PC-3 (cell line): ENCODE results near the gene COL27A1. TPM values are rescaled to one million over a fixed set of nuclear protein-coding genes. Genes with fewer than 3 reads are reported as not detected.

Experiments used
- ATAC-seq: fragments of 200-7000 bp; cut with Tn5 transposase; 2 replicates; pipeline ENCODE4 v1.9.1; 2020; ENCODE audit warnings: mild to moderate bottlenecking, moderate library complexity
- BruUV-seq: library from RNA; stranded (reverse); fragments of 400-500 nt; replicated peaks from 2 replicates; lab custom pipeline; 2021; lab: Mats Ljungman, UMichigan
- CTCF ChIA-PET: fragments of 300-600 bp; sonication (Branson Sonifier 250); formaldehyde crosslinking; loops from one replicate; lab custom pipeline; 2022; ENCODE audit warnings: antibody characterized with exemption; lab: Charles Lee
- POLR2A ChIA-PET: fragments of 300-600 bp; sonication (Branson Sonifier 250); formaldehyde crosslinking; loops from one replicate; lab custom pipeline; 2022; ENCODE audit warnings: antibody characterized with exemption; ENCODE audit not compliant: unreplicated experiment; lab: Charles Lee
- DNase-seq: peaks from one replicate; pipeline ENCODE4 v3.0.0-alpha.2; 2015
- H2AFZ ChIP-seq: fragments of 300-600 bp; sonication (generic); 2 replicates; pipeline ENCODE4 v1.6.0; 2016; ENCODE audit warnings: antibody characterized with exemption, low read length
- H3F3A ChIP-seq: fragments of 300-600 bp; sonication (generic); one replicate; pipeline ENCODE4 v1.6.0; 2017; ENCODE audit warnings: antibody characterized with exemption, low read length, control low read depth, mild to moderate bottlenecking; ENCODE audit not compliant: unreplicated experiment
- H3K27ac ChIP-seq: fragments of 300-600 bp; sonication (generic); 2 replicates; pipeline ENCODE4 v1.5.1; 2016; ENCODE audit warnings: mild to moderate bottlenecking, low read length
- H3K27me3 ChIP-seq: fragments of 300-600 bp; sonication (generic); 2 replicates; pipeline ENCODE4 v1.6.1; 2016; ENCODE audit warnings: low read length, mixed read lengths
- H3K36me3 ChIP-seq: fragments of 300-600 bp; sonication (generic); 2 replicates; pipeline ENCODE4 v1.6.1; 2016; ENCODE audit warnings: low read depth, mixed run types, low read length, mixed read lengths
- H3K4me1 ChIP-seq: fragments of 300-600 bp; sonication (generic); 2 replicates; pipeline ENCODE4 v1.5.1; 2016; ENCODE audit warnings: low read length; ENCODE audit not compliant: insufficient read depth
- H3K4me2 ChIP-seq: fragments of 300-600 bp; sonication (generic); 2 replicates; pipeline ENCODE4 v1.6.0; 2016; ENCODE audit warnings: low read length
- H3K4me3 ChIP-seq: fragments of 300-600 bp; sonication (generic); 2 replicates; pipeline ENCODE4 v1.5.1; 2016; ENCODE audit warnings: mild to moderate bottlenecking, low read length, mixed read lengths
- H3K79me2 ChIP-seq: fragments of 300-600 bp; sonication (generic); 2 replicates; pipeline ENCODE4 v1.6.1; 2017; ENCODE audit warnings: low read length, mixed read lengths
- H3K9ac ChIP-seq: fragments of 300-600 bp; sonication (generic); 2 replicates; pipeline ENCODE4 v1.6.0; 2016; ENCODE audit warnings: mild to moderate bottlenecking, low read length
- H3K9me2 ChIP-seq: fragments of 300-600 bp; sonication (generic); replicated peaks from 2 replicates; pipeline ENCODE4 v1.6.1; 2016; ENCODE audit warnings: mixed run types, low read length, mixed read lengths
- H3K9me3 ChIP-seq: fragments of 300-600 bp; sonication (generic); 2 replicates; pipeline ENCODE4 v1.6.1; 2016; ENCODE audit warnings: low read length, mixed read lengths
- H4K20me1 ChIP-seq: fragments of 300-600 bp; sonication (generic); 2 replicates; pipeline ENCODE4 v1.6.1; 2016; ENCODE audit warnings: low read length, mixed read lengths
- CTCF ChIP-seq: fragments of 300-600 bp; sonication (generic); conservative IDR thresholded peaks from 2 replicates; pipeline ENCODE4 v1.5.1; 2017; ENCODE audit warnings: antibody characterized with exemption, low read depth, mild to moderate bottlenecking, low read length
- EZH2 ChIP-seq: fragments of 300-600 bp; sonication (generic); IDR thresholded peaks from one replicate; pipeline ENCODE4 v1.6.1; 2017; ENCODE audit warnings: antibody characterized with exemption, mild to moderate bottlenecking, low read length; ENCODE audit not compliant: unreplicated experiment
- EZH2phosphoT487 ChIP-seq: fragments of 300-600 bp; sonication (generic); IDR thresholded peaks from 2 replicates; pipeline ENCODE4 v1.6.1; 2018; ENCODE audit warnings: mild to moderate bottlenecking, antibody characterized with exemption, low read length, borderline replicate concordance
- intact Hi-C: fragments of 100-400 bp; cut with micrococcal nuclease; formaldehyde crosslinking; loops from 2 replicates; pipeline ENCODE4 v1.9.0; 2023
- total RNA-seq: library from RNA; depleted of rRNA; stranded (reverse); fragments of >200 nt; gene quantifications from 2 replicates; pipeline ENCODE4 v1.2.3, GENCODE V29; 2014

Gene COL27A1
- total RNA-seq, 1 experiment from 2014 or later, result 4.3 TPM

- Histone ChIP-seq H3K4me1 (no peaks in the 10 kb centered on the region), H3K9ac (no peak overlapping the region), H3K4me3 (no peak overlapping the region), H3K36me3 (no peaks in the 10 kb centered on the region), H2AFZ (no peak overlapping the region), H3F3A (no peaks in the 10 kb centered on the region), H3K79me2 (no peaks in the 10 kb centered on the region), H3K9me2 (no peaks in the 10 kb centered on the region), H3K27ac (no peak overlapping the region), H3K9me3 (no peaks in the 10 kb centered on the region), H3K4me2 (no peak overlapping the region), H3K27me3 (no peaks in the 10 kb centered on the region), H4K20me1 (no peaks in the 10 kb centered on the region)
- no TSS peak for BruUV-seq
- no peak for DNase-seq
- intact Hi-C loops, result no loop called here
- POLR2A ChIA-PET, result no interaction called here
- no peak for ATAC-seq
- CTCF ChIA-PET, result no interaction called here
- TF ChIP-seq EZH2, result no peak
- no peak for TF ChIP-seq CTCF
- no peak for TF ChIP-seq EZH2phosphoT487
These were observed 79.8 kb downstream of the COL27A1 start for GRCh38 chr9:114235033-114235661.

DNA sequence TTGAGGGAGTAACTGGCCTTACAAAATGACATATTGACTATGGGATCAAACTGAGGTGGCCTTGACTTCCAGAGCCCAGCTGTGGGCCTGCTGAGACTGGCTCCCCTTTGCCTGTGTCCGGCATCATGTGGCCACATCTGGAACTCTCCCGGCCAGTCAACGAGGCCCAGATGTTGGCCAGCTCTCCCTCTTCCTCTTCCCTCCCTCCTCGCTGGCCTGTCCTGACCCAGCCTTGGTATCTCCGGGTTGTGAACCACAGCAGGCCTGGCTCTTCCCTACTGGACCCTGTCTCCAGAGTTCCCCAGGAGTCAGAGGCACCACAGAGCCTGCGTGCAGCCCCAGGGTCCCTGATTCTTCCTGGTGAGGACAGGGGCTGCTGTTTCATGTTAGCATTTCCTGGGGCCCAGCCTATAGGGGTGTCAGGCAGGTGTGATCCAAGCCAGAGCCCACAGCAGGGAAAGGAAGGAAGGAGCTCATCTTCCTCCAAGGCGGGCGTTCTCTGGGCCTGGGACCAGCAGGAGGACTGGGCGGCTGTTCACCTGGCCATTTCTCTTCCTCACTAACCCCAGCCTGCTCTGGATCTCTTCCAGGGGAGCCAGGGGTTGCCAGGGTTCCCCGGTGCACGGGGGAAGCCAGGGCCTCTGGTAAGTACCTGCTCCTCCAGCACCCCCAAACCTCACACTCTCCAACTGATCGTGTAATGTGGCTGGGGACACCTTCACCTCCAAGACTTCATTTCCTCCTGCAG is 81.2 kb downstream of the COL27A1 start:
- Histone ChIP-seq H3K9me3 (no peaks in the 10 kb centered on the region), H3K9me2 (no peaks in the 10 kb centered on the region), H3K27ac (no peak overlapping the region), H4K20me1 (no peaks in the 10 kb centered on the region), H3K4me1 (no peaks in the 10 kb centered on the region), H2AFZ (no peak overlapping the region), H3K36me3 (no peaks in the 10 kb centered on the region), H3K27me3 (no peaks in the 10 kb centered on the region), H3K4me2 (no peak overlapping the region), H3K4me3 (no peak overlapping the region), H3K9ac (no peak overlapping the region), H3K79me2 (no peaks in the 10 kb centered on the region), H3F3A (no peaks in the 10 kb centered on the region)
- ChIA-PET CTCF (no interaction called here), POLR2A (no interaction called here)
- no peak for ATAC-seq
- TF ChIP-seq EZH2 (no peak), EZH2phosphoT487 (no peak), CTCF (no peak)
- no peak for DNase-seq
- intact Hi-C loops, result no loop called here
- BruUV-seq, result no TSS peak

DNA sequence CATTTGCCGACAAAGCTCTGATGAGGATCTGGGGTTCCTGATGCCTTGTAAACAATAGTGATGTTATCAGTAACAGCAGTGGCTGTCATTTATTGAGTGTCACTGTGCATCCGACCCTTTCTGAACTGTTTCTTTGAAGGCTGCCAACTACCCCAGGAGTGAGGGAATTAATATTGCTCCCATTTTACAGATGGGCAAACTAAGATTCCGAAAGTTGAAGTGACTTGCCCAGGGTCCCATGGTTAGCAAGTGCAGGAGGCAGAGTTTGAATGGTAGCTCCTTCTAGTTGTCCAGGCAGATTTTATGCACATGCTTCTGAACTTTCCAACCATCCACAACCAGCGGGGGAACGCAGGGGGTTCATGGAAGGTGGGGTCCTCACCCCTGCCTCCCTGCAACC is 81.9 kb downstream of the COL27A1 start:
- DNase-seq (no peak), ATAC-seq (no peak)
- no peak overlapping the region for H3K27ac ChIP-seq
- intact Hi-C loops, result no loop called here
- H3K4me3 ChIP-seq, result no peak overlapping the region
- no peaks in the 10 kb centered on the region for H3K4me1 ChIP-seq
- TF ChIP-seq EZH2phosphoT487 (no peak), CTCF (no peak), EZH2 (no peak)
- no peaks in the 10 kb centered on the region for H4K20me1 ChIP-seq
- no peaks in the 10 kb centered on the region for H3K9me2 ChIP-seq
- H3K9me3 ChIP-seq, result no peaks in the 10 kb centered on the region
- ChIA-PET POLR2A (no interaction called here), CTCF (no interaction called here)
- H3K79me2 ChIP-seq, result no peaks in the 10 kb centered on the region
- no TSS peak for BruUV-seq
- H2AFZ ChIP-seq, result no peak overlapping the region
- H3K27me3 ChIP-seq, result no peaks in the 10 kb centered on the region
- H3K36me3 ChIP-seq, result no peaks in the 10 kb centered on the region
- H3K4me2 ChIP-seq, result no peak overlapping the region
- no peak overlapping the region for H3K9ac ChIP-seq
- no peaks in the 10 kb centered on the region for H3F3A ChIP-seq
